Measurements from ENCODE around the gene SARS1.

DNA sequence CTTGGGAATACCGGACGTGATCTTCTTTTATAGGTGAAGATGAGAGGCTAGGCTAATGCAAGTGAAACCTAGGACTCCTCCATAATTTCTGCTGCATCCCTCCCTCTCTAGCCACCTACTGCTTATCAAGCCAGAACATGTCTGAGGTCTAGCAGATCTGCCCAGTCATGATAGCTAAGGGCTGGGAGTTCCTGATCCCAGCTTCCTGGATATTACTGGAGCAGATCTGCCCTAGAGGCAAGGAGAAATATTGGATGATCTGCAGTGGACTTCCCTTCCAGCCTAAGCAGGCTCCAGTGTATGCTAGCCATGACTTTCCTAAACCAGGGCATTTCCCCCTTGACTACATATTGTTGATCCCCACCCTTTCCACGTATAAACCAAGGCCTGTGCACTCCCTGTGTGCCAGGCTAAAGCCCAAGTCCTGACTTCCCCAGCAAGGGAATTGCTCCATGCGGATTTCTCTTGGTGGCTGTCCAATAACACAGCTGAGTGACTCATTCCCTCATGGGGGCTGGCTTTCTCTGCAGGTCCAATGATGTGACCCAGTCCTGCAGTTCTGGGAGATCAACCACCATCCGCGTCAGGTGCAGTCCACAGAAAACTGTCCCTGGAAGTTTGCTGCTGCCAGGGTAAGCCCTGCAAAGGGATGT is 15.5 kb upstream of the SARS1 start:
- TF ChIP-seq, protein P1, sequence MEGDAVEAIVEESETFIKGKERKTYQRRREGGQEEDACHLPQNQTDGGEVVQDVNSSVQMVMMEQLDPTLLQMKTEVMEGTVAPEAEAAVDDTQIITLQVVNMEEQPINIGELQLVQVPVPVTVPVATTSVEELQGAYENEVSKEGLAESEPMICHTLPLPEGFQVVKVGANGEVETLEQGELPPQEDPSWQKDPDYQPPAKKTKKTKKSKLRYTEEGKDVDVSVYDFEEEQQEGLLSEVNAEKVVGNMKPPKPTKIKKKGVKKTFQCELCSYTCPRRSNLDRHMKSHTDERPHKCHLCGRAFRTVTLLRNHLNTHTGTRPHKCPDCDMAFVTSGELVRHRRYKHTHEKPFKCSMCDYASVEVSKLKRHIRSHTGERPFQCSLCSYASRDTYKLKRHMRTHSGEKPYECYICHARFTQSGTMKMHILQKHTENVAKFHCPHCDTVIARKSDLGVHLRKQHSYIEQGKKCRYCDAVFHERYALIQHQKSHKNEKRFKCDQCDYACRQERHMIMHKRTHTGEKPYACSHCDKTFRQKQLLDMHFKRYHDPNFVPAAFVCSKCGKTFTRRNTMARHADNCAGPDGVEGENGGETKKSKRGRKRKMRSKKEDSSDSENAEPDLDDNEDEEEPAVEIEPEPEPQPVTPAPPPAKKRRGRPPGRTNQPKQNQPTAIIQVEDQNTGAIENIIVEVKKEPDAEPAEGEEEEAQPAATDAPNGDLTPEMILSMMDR (IDR thresholded peaks at IDR 0.05) = no peak
- TF ChIP-seq POLR2A (IDR thresholded peaks at IDR 0.05) = no peak

All from thyroid gland (tissue), 4 donors.